SH-SY5Y (cell line): Measurements from ENCODE around the gene NXPH2.

ENCODE experiments used
- GATA2 ChIP-seq: IDR thresholded peaks from 2 replicates; pipeline ENCODE4 v1.6.1; 2011; ENCODE audit warnings: mild to moderate bottlenecking, low read depth, low read length
- GATA3 ChIP-seq: IDR thresholded peaks from 2 replicates; pipeline ENCODE4 v1.6.1; 2011; ENCODE audit warnings: low read depth, mild to moderate bottlenecking, low read length, moderate library complexity

GRCh38 chr2:138720035-138720838 is 60.0 kb downstream of the NXPH2 start:
- no peak for TF ChIP-seq GATA2
- no peak for TF ChIP-seq GATA3
